Common myeloid progenitor, CD34-positive (primary cell): ENCODE data around the gene CCDC110.

Source experiments
- CTCF ChIA-PET: fragments of 350-600 bp; sonication (Branson Sonifier 250); formaldehyde crosslinking; loops from one replicate; lab custom pipeline; 2021; ENCODE audit warnings: antibody characterized with exemption; lab: Charles Lee
- POLR2A ChIA-PET: fragments of 350-600 bp; sonication (Branson Sonifier 250); formaldehyde crosslinking; loops from one replicate; lab custom pipeline; 2021; ENCODE audit warnings: antibody characterized with exemption; lab: Charles Lee
- DNase-seq, 3 donors: peaks; one replicate each; pipeline versions ENCODE4 v3.0.0 to v3.0.0-alpha.2; 2013
- H3K27ac ChIP-seq, 2 experiments: 1 replicate in 1 of 2; 2 replicates in 1 of 2; pipeline ENCODE4 v1.7.0; 2013; ENCODE audit warnings: inconsistent platforms in 2 of 2, low read length in 2 of 2, mild to moderate bottlenecking in 2 of 2, low read depth in 1 of 2, moderate library complexity in 1 of 2; ENCODE audit not compliant: severe bottlenecking in 2 of 2, insufficient read depth in 1 of 2, poor library complexity in 1 of 2
- H3K27me3 ChIP-seq, 5 experiments: replicated peaks in 2 of 5; 1 replicate in 3 of 5; 2 replicates in 2 of 5; pipeline versions ENCODE4 v1.6.1 to v1.7.0; 2013; ENCODE audit warnings: low read length in 4 of 5, mild to moderate bottlenecking in 2 of 5, moderate library complexity in 2 of 5, inconsistent platforms in 1 of 5; ENCODE audit not compliant: insufficient read depth in 5 of 5, control insufficient read depth in 4 of 5
- H3K36me3 ChIP-seq, 4 experiments: 1 replicate in 2 of 4; 2 replicates in 2 of 4; pipeline versions ENCODE4 v1.6.1 to v1.7.0; 2013; ENCODE audit warnings: low read length in 3 of 4, control low read depth in 1 of 4, mild to moderate bottlenecking in 1 of 4; ENCODE audit not compliant: control insufficient read depth in 4 of 4, insufficient read depth in 4 of 4
- H3K4me1 ChIP-seq, 4 experiments: 1 replicate in 3 of 4; 2 replicates in 1 of 4; pipeline versions ENCODE4 v1.6.1 to v1.7.1; 2013; ENCODE audit warnings: low read length in 3 of 4, mild to moderate bottlenecking in 3 of 4, control low read depth in 1 of 4, inconsistent platforms in 1 of 4, moderate library complexity in 1 of 4; ENCODE audit not compliant: control insufficient read depth in 4 of 4, insufficient read depth in 4 of 4; ENCODE audit errors: control extremely low read depth in 1 of 4
- H3K4me3 ChIP-seq, 7 experiments: 1 replicate in 4 of 7; 2 replicates in 3 of 7; pipeline versions ENCODE4 v1.5.1 to v1.7.0; 2013; ENCODE audit warnings: mild to moderate bottlenecking in 7 of 7, low read length in 6 of 7, moderate library complexity in 6 of 7, inconsistent platforms in 2 of 7, low read depth in 2 of 7, control low read depth in 1 of 7; ENCODE audit not compliant: insufficient read depth in 4 of 7, control insufficient read depth in 1 of 7; ENCODE audit errors: extremely low read depth in 1 of 7
- H3K9me3 ChIP-seq, 5 experiments: 1 replicate in 4 of 5; 2 replicates in 1 of 5; pipeline versions ENCODE4 v1.6.1 to v1.7.1; 2013; ENCODE audit warnings: low read length in 4 of 5, mild to moderate bottlenecking in 2 of 5, inconsistent platforms in 1 of 5, low read depth in 1 of 5, moderate library complexity in 1 of 5; ENCODE audit not compliant: control insufficient read depth in 4 of 5, insufficient read depth in 2 of 5; ENCODE audit errors: control extremely low read depth in 1 of 5
- WGBS: methylation state at CpG from one replicate; pipeline ENCODE4 v1.1.5; 2013; ENCODE audit not compliant: insufficient coverage; 5-methylcytosine and 5-hydroxymethylcytosine counted together

Gene CCDC110

GRCh38 chr4:185396724-185397385 is 74.7 kb downstream of the CCDC110 start, which contains the start of gene ANKRD37:
ANKRD37 (plus strand) TSS chr4:185396841; CDS start chr4:185396924, 83 bp downstream.
- peak in 1 of 3 donors; percentile 5 for DNase-seq
- Histone ChIP-seq H3K27me3 (no peaks in the 10 kb centered on the region), H3K27ac (peak within 1 kb of the TSS; percentile 46 to 83), H3K4me1 (peaks cover 9 to 24% (median 19%) of the 10 kb centered on the region in 4 experiments), H3K4me3 (peak within 1 kb of the TSS; percentile 62 to 99 (median 86)), H3K9me3 (no peaks in the 10 kb centered on the region), H3K36me3 (peaks cover 0 to 12% (median 4%) of the 10 kb centered on the region in 4 experiments)
- CTCF ChIA-PET, result no interaction called here
- POLR2A ChIA-PET, result no interaction called here
- WGBS, result 20% methylated on average over 36 of the region's 38 CpGs

GRCh38 chr4:185395956-185396723 is 75.4 kb downstream of the CCDC110 start:
- Histone ChIP-seq H3K9me3 (no peaks in the 10 kb centered on the region), H3K27me3 (no peaks in the 10 kb centered on the region), H3K36me3 (peaks cover 0 to 8% (median 4%) of the 10 kb centered on the region in 4 experiments), H3K4me1 (peaks cover 9 to 24% (median 19%) of the 10 kb centered on the region in 4 experiments), H3K4me3 (peak overlapping the region; percentile 62 to 99 (median 86)), H3K27ac (peak overlapping the region; percentile 46 to 83)
- peak; percentile 91 to 94 (median 94) for DNase-seq
- 0% methylated on average over 87 of the region's 98 CpGs for WGBS
- POLR2A ChIA-PET, result no interaction called here
- CTCF ChIA-PET, result interaction anchor here (1.5 kb wide), 2 partner anchors 10 to 30 kb away, joined by 5 read pairs; partner anchors contain the start of gene UFSP2

DNA sequence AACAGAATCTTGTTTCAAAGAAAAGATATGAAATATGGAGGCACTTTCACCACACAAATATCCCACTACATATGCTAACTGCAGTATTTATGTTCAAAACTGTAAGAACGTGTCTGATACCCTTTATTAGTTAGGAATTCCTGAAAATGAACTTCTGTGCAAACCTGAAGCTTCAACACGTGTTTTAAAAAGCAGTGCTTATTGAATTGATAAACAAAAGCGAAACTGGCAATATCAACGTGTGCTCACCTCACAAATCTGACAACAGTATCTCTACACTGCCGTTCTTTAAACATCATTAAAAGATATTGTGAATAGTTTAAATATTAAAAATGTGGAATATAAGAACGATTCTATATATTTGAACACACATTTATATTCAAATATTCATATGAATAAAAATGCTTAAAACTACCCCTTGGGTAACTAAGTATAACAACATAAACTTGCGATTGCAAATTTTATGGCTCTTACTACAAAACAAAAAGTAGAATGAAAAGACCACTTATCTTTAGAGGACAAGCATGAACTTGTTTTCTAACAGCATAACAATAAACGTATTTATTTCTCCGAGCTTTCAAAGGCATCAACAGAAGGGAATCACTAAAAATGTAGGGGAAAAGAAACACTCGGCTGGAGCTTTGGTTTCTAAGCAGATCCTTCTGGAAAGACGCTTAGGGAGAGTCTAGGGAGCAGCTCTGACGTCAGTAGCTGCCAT is 76.1 kb downstream of the CCDC110 start, which contains the start of gene LRP2BP:
Gene LRP2BP, minus strand, starts transcription at position 687 of the 718 bp plus-strand sequence. CDS start 17,738 bp downstream, outside the sequence.
- H3K4me1 ChIP-seq, result peaks cover 9 to 24% (median 19%) of the 10 kb centered on the region in 4 experiments
- CTCF ChIA-PET, result interaction anchor here (1.5 kb wide), 2 partner anchors 9 to 30 kb away, joined by 5 read pairs; partner anchors contain the start of gene UFSP2
- 0% methylated on average over 3 of the region's 12 CpGs for WGBS
- peak; percentile 10 to 64 (median 52) for DNase-seq
- POLR2A ChIA-PET, result no interaction called here
- no peaks in the 10 kb centered on the region for H3K27me3 ChIP-seq
- H3K4me3 ChIP-seq, result peak within 1 kb of the TSS; percentile 62 to 99 (median 86)
- H3K9me3 ChIP-seq, result no peaks in the 10 kb centered on the region
- peak within 1 kb of the TSS; percentile 46 to 83 for H3K27ac ChIP-seq
- peaks cover 0 to 8% (median 5%) of the 10 kb centered on the region in 4 experiments for H3K36me3 ChIP-seq
